T47D (cell line): ENCODE data around the gene NR6A1.
A peak's percentile ranks its signal among the peaks of the same experiment; 100 is the strongest.

Source experiments
- DNase-seq, 2 experiments: peaks; one replicate each; pipeline versions ENCODE4 v3.0.0 to v3.0.0-alpha.2; 2011 to 2012; ENCODE audit warnings: low read depth in 1 of 2, low spot score in 1 of 2
- JUND ChIP-seq: IDR thresholded peaks from 2 replicates; pipeline ENCODE4 v1.6.1; 2012; ENCODE audit warnings: low read depth
- in situ Hi-C: cut with HindIII; loops from 2 replicates; pipeline ENCODE4 v1.10.0; 2016; ENCODE audit warnings: low sequenced_read_pairs, low pct_unique_long_range_greater_than_20kb

Gene NR6A1

DNA sequence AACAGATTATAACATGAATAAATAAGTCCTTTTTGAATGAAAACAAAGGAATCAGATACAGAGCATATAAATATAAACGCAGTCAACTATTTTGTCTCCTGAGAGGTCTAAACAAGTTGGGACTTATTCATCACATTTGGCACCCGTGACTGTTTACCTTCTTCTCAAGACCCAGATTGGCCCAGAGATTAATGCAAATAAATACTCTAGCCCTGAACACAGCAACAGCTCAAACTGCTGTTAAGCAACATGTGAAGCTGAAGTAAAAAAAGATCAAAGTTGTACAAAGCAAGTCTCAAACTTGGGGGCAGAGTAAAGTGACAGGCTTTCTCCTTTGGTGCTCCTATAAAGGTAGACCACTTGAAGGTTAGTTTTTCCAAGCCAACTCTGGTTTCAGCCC, 168.9 kb downstream of the NR6A1 start:
- TF ChIP-seq JUND = peak; percentile 88
- peak; percentile 91 to 93 for DNase-seq
- in situ Hi-C loops = no loop called here

DNA sequence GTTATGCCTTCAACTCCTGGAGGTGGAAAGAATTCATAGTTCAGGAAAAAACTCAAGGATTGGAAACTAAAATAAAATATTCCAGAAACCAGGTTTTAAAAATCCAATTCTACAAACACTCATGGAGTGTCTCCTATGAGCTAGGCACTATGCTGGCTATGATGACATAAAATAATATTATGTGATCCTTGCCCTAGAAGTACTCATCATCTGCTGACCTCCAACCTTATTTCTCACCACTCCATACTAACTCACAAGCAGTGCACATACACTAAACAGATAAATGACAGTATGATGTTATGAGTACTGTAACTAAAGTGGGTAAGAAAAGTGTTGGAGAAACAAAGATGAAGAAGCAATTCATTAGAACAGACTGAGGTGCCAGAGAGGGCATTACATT, 170.7 kb downstream of the NR6A1 start:
- TF ChIP-seq JUND = no peak
- no peak for DNase-seq
- in situ Hi-C loops = no loop called here

DNA sequence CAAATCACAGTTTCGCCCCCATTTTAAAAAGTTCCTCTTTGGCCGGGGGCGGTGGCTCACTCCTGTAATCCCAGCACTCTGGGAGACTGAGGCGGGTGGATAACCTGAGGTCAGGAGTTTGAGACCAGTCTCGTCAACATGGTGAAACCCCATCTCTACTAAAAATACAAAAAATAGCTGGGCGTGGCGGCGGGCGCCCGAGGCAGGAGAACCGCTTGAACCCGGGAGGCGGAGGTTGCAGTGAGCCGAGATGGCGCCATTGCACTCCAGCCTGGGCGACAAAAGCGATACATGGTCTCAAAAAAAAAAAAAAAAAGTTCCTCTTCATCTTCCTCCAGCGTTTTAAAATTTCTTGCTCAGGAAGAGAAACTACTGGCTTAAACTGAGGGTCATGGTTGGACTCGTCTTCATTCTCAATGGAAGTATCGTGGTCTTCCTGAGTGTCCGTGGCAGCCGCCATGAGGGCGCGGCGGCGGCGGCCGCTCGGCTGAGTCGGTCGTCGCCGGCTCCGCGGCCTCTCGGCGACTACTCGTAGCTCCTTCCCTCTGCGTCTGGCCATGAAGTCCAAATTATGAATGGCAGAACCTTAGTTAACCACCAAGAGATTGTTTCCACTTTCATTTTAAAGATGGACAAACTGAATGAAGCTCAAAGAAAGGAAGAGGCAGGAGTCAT, 171.9 kb downstream of the NR6A1 start:
- DNase-seq = no peak
- in situ Hi-C loops = no loop called here
- TF ChIP-seq JUND = no peak

DNA sequence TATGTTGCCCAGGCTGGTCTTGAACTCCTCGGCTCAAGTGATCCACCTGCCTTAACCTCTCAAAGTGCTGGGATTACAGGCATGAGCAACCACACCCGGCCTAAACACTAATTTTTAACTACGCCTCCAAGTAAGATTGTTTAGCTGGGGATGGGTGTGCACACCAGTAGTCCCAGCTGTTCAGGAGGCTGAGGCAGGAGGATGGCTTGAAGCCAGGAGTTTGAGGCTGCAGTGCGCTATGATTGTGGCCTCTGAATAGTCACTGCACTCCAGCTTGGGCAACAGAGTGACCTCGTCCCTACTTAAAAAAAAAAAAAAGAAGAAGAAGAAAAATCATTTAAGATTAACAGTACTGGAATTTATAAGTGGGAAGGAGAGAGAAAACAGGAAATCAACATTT, 173.1 kb downstream of the NR6A1 start:
- no peak for TF ChIP-seq JUND
- in situ Hi-C loops = no loop called here
- no peak for DNase-seq

DNA sequence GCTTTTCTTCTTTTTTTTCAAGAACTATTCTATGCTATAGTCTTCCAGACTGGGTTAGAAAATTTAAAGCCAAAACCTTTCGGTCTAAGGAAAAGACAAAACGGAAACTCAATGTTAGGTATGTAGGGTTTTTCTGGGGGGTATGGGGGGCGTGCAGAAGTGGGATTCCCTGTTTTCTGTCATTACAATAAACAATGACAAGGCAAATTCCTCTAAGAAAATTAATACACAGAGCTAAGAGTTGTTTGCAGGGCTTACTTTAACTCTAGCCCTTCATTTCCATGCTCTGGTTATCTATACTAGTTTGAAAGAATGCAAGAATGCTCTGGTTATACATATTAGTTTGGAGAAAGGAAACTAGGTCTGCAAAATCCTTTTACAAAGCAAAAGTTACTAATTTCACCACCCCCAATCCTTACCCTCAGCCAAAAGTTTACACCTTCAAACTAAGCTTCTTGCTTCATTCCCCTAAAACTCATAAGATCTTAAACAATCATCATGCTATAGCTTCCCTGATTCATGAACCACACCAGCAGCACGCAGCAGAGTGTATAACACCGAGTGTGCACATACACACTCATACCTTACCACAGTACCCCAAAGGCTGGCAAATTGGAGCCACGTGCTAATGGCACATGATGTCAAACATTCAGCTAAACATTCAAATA, 174.8 kb downstream of the NR6A1 start:
- in situ Hi-C loops = no loop called here
- TF ChIP-seq JUND = no peak
- DNase-seq = no peak

DNA sequence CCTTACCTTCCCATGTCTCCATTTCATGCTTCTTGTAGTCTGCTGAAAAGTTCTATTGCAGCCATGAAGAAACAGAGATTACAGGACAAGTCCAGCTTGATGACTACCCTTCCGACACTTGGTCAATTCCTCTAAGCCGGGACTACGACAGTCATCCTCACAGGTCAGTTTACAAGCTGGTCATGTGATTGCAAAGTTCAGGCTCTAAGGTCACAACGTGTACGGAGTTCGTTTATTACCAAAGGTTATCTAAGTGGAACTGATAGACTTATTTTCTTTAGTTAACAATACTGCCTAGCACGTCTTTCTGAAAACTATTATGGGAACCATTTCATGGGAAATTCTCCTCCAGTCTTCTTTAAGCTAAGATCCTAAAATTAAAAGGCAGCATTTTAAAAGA, 175.4 kb downstream of the NR6A1 start:
- TF ChIP-seq JUND = no peak
- in situ Hi-C loops = no loop called here
- no peak for DNase-seq

DNA sequence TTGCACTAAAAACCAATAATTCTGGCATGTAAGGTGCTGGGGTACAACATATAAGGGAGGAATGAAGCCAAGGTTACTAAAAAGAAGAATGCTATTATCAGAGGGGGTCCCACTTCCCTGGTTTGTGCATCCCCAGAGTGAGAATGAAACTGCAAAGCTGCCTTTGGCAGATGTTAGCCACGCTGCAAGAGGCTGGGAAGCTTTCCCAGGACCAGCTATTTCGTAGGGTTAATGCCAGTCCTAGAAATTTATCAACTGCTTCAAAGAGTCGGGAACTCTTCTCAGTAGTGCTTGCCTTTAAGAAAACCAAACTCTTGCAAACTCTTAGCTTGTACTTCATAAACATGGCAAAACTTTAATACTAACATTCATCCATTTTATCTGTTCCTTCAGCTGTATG, 176.4 kb downstream of the NR6A1 start:
- TF ChIP-seq JUND = no peak
- in situ Hi-C loops = no loop called here

DNA sequence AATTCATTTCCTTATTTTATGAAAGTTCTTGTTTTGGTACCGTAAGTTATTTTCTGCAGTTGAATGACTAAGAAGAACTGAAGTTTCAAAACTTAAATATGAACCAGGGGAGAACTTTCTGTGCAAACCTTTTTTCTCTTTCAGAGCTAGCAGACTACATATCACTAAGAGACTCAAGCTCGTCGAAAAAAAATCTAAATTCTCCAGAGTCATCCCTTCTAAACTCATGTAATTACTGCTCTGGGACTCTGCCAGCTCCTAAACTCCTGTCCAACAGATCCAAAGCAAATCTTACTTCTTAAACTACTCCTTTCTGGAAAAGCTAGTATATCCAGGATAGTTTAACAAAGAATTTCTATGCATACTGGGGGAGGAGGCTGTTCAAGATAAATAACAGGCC, 176.9 kb downstream of the NR6A1 start:
- no peak for TF ChIP-seq JUND
- no peak for DNase-seq
- in situ Hi-C loops = no loop called here

More for the DNA sequence above, 176.4 kb downstream of the NR6A1 start:
- no peak for DNase-seq

DNA sequence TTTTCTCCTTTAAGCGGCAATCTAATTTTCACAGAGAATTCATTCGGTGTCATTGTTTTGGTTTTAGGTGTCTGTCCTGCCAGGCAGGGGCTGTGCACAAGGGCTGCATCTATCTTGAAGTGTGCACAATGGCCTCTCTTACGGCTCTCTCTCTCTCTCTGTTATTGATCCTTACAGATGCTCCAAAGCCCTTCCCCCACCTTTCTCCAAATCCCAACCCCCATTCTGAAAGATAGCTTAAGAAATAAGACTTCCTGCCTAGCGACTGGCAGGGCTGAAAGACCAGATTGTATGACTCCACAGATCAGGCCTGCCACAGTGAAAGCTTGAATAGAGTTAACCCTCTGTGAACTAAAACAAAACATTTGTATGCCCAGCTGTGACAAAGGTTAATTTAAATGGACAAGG, 177.5 kb downstream of the NR6A1 start:
- TF ChIP-seq JUND = no peak
- in situ Hi-C loops = no loop called here
- no peak for DNase-seq

DNA sequence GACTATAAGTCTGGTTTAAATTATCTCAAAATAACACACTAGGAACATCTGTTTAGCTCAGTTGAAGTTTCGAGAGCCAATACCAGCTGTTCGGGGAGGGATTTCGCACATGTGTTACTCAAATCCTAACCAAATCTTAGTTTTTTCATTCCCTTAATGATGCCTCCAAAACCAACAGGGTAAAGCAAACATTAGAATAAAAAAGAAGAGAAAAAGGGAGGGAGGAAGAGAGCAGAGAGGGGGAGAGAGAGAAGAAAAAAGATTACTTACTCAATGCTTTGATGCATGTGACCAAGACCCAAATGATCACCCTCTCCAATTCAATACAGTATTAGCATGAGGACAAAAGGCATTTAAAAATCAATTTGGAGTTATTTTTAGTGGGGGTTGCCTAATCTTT, 177.9 kb downstream of the NR6A1 start:
- no peak for TF ChIP-seq JUND
- in situ Hi-C loops = no loop called here
- no peak for DNase-seq

DNA sequence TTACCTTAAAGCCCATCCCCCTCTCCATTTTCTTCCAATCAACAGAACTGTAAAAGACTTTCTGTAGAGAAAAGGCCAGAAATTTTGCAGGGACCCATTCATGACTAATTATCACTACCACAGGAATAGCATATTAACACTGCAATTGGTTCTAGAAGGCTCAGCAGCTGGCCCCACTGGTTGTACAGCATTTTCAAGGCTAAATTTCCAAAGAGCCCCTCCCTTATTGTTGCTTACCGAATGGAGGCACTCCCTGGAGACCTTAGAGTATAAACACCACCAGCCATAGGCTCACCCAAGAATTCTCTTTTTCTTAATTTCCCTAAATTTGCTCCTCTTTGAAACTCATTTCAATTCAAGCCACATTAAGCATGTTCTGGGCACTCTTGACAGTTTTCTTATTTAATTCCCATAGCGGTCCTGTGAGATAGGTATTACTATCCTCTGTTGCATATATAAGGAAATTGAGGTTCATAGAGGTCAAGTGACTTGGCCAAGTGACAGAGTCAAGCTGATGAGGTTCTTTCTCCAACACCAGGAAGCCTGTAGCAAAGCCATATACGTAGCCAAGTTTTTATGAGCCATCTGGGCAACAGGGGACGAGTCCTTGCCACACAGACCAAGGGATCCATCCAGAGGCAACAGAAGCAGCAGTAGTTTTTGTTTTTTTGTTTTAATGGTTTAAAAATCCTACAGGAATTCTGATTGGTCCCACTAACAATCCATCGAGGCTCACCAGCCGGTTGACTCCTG, 180.0 kb downstream of the NR6A1 start:
- no peak for TF ChIP-seq JUND
- in situ Hi-C loops = no loop called here
- peak in 1 of 2 experiments; percentile 48 for DNase-seq

DNA sequence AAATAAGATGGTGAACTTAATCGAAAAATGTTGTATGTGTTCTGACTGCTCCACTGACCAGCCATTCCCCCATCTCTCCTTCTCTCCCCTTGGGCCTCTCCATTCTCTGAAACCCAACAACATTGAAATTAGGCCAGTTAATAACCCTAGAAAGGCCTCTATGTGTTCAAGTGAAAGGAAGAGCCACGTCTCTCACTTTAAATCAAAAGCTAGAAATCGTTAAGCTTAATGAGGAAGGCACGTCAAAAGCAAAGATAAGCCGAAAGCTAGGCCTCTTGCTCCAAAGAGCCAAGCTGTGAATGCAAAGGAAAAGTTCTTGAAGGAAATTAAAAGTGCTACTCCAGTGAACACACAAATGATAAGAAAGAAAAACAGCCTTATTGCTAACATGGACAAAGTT, 186.5 kb downstream of the NR6A1 start:
- no peak for DNase-seq
- TF ChIP-seq JUND = no peak
- in situ Hi-C loops = no loop called here

DNA sequence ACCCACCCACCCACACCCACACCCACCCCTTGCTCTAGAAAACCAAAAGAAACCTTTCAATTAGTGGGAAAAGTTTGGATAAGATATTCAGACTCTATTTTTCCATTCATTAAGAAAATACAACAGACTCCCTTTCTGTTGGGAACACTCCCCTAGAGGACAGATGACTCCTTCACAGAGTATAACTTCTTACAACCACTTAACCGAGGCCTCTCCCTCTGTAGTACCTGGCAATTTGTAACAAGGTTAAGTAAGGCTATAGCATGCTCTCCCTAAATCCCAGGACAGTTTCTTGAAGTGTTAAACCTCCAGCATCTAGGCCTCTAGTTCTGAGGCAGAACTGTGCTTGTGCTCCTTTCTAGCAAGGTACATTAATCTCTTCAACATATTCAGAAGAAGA, 188.0 kb downstream of the NR6A1 start:
- in situ Hi-C loops = no loop called here
- DNase-seq = no peak
- no peak for TF ChIP-seq JUND
